C4-2B (cell line): Measurements from ENCODE around the gene FBXL16.

Source experiments
- ZFX ChIP-seq: fragments of 450-650 bp; IDR thresholded peaks from 2 replicates; pipeline ENCODE4 v1.6.1; 2017
- TF ChIP-seq, protein P1 (sequence below): fragments of 450-650 bp; conservative IDR thresholded peaks from 2 replicates; pipeline ENCODE4 v1.5.1; 2017; ENCODE audit warnings: mild to moderate bottlenecking

DNA sequence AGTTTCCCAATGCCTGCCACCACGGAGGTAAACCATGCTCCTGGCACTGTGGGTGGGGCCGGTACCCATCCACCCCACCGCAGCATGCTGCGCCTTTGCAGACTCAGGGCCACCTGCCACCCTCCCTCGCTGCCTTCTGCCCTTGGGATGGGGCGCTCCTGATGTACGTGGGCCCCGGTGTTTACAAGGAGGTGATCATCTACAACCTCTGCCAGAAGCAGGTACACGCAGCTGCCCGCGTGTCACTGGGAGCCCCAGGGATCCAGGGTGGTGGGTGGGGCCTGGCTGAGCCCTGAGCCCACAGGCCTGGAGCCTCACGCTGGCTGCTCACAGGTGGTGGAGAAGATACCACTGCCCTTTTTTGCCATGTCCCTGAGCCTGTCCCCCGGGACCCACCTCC lies 39.0 kb downstream of the FBXL16 start:
- TF ChIP-seq, protein P1, sequence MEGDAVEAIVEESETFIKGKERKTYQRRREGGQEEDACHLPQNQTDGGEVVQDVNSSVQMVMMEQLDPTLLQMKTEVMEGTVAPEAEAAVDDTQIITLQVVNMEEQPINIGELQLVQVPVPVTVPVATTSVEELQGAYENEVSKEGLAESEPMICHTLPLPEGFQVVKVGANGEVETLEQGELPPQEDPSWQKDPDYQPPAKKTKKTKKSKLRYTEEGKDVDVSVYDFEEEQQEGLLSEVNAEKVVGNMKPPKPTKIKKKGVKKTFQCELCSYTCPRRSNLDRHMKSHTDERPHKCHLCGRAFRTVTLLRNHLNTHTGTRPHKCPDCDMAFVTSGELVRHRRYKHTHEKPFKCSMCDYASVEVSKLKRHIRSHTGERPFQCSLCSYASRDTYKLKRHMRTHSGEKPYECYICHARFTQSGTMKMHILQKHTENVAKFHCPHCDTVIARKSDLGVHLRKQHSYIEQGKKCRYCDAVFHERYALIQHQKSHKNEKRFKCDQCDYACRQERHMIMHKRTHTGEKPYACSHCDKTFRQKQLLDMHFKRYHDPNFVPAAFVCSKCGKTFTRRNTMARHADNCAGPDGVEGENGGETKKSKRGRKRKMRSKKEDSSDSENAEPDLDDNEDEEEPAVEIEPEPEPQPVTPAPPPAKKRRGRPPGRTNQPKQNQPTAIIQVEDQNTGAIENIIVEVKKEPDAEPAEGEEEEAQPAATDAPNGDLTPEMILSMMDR: no peak
- no peak for TF ChIP-seq ZFX
